ENCODE results near the gene NT5DC4. TPM values are rescaled to one million over a fixed set of nuclear protein-coding genes. Genes with fewer than 3 reads are reported as not detected.
A peak's percentile ranks its signal among the peaks of the same experiment; 100 is the strongest.

Gene NT5DC4
- total RNA-seq, 1 donor: not detected

DNA sequence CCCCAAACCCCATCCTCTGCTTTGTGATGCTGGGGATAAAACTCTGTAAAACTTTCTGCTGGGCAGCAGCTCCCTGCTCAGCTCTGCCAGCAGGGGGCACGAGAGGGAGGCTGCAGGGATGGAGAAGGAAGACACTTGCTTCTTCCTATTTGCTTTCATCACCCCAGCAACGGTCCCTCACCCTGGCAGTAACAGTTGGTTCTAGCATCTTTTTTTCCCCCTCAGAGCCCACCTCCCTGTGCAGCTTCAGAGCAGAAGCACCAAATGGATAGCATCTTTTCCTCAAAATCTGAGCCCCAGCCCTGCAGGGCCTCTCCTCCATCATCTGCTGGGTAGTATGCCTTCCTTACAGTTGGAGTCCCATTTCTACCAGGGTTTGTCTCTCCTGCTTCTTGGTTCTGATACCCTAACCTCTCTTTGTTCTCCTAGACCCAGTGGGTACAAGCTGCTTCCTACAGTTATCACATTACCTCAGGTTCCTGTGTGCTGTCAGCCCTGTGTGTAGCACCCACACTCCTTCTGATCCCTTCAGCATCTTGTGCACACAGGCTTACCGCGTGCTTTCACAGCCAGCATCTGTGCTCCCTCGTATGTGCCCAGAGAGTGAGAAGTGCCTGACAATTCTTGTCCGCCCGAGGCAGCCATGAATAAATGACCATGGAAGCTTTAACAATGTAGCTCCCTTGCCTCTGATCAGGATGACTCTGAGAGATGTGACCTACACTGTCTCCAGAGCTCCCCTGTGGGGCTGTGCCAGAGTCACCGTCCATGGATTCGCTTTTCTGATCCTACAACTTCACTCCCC, 29.1 kb downstream of the NT5DC4 start:
- DNase-seq (ENCODE audit: low read depth in 2 of 3, low spot score in 2 of 3): peak; percentile 43 to 93 (median 90)

DNA sequence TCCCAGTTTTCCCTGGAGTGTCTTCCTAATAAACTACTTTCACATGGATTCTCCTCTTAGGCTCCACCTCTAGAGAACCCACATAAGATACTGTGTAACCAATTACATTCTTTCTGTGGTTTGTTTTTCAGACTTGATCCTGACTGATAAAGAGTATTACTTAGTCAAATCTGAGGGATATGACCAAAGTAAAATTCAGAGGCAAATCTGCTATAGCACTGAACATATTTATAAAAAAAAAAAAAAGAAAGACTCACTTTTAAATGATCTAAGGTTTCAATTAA, 29.7 kb downstream of the NT5DC4 start:
- no peak for DNase-seq (ENCODE audit: low read depth in 2 of 3, low spot score in 2 of 3)

DNA sequence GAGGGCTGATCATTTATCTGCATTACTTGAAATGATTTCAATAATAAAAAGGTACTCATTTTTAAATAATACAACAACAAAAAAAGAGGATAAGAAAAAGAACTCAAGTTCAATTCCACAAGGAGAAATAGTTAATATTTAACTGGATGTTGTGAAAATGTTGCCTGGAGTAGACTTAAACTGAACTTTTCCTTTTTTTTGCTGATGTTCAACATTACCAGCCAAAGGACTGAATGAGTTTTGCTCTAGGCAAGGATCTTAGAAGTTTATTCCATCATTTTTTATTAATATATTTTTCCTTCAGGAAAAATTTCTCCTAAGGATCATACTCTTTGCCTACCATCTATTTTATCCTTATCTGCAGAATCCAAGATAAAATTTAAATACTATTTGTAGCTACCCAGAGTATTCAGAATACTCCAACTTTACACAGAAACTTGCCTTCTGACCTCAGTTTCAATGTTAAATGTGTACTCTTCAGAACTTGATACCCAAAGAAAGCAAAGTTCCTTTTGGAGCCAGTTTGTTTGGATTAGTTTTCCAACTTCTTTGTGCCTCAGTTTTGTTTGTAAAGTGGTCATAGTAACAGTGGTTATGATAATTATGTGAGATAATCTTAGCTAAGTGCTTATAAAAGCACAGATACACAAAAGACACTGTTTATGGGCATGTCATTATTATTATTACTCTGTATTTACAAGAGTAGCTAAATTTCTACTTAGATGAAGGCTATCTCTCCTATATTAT, 30.8 kb downstream of the NT5DC4 start:
- no peak for DNase-seq (ENCODE audit: low read depth in 2 of 3, low spot score in 2 of 3)

DNA sequence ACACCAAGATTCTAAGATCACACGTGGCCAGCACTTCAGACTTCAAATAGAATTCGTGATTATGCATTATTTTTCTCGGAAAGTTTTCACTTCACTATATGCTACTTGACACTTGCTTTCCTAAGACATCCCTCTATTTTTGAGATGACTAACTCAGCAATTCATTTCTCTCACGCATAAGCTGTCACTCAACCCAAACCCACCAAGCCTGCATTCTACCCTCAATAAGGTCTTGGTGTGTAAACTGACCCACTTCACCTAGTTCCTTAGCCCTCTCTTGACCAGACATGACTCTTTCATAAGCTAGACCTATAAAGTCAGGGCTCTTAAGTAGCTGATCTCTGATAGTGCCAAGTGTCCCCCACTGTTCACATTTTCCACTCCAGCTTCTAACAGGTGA, 31.8 kb downstream of the NT5DC4 start:
- no peak for DNase-seq (ENCODE audit: low read depth in 2 of 3, low spot score in 2 of 3)

DNA sequence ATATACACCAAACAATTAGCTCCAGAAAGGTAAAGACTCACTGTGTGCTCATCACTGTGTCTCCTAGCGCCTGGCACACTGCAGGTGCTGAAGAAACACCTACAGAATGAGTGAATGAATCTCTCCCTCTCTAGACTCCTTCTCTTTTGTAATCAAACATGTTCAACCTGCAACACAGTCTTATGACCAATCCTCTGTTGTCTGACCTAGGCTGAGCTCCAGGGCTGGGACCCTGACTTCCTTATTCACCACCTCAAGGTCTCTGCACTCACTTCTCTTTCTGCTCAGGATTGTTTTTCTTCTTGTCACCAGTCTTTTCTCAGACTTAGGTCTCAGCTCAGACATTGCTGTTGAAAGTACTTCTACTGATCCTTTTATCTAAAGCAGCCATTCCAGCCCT, 33.7 kb downstream of the NT5DC4 start:
- DNase-seq (ENCODE audit: low read depth in 2 of 3, low spot score in 2 of 3): peak in 1 of 3 donors; percentile 61

DNA sequence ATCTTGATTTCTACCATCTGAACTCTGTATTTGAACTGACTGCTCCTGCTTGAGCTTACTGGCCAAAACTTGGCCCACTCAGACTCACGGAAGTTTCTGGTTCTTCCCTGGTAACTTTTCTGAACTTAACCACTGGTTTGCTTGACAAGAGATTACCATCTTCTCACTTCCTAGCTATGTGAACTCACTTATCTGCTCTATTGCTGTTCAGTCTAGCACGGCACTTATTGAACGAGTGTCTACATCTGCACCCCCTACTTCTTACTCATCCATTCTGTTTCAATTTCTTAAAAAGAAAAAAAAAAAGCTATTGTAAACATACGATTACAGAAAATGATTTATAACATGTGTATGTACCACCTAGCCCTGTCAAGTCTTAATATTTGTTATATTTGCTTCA, 34.6 kb downstream of the NT5DC4 start:
- no peak for DNase-seq (ENCODE audit: low read depth in 2 of 3, low spot score in 2 of 3)

DNA sequence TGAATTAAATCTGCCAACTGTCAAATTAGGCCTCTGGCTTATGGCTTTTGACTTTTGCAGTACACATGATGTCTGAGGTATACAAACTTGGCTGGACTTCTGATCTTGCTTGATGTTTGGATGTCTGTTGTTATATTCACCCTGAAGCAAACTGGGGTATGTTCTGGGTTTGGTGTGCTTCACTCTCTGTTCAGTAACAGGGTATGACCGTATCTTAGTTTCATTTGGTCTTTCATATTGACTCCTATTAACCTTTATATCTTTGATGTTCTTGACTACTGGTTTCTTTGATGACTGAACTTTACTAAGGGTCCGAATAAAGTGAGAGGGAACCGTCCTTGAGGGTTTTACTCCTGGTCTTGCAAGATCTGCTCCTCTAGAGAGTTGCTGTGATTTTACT, 35.4 kb downstream of the NT5DC4 start:
- no peak for DNase-seq (ENCODE audit: low read depth in 2 of 3, low spot score in 2 of 3)

DNA sequence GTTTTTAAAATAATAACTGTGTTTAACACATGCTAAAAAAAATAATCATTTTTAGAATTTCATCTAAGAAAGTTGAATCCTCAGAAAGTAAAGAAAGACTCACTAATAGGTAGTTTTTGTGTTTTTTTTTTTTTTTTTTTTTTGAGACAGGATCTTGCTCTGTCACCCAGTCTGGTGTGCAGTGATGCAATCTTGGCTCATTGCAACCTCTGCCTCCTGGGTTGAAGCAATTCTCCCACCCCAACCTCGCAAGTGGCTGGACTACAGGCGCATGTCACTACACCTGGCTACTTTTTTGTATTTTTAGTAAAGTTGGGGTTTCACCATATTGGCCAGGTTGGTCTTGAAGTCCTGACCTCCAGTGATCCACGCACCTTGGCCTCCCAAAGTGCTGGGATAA, 36.4 kb downstream of the NT5DC4 start:
- DNase-seq (ENCODE audit: low read depth in 2 of 3, low spot score in 2 of 3): no peak

DNA sequence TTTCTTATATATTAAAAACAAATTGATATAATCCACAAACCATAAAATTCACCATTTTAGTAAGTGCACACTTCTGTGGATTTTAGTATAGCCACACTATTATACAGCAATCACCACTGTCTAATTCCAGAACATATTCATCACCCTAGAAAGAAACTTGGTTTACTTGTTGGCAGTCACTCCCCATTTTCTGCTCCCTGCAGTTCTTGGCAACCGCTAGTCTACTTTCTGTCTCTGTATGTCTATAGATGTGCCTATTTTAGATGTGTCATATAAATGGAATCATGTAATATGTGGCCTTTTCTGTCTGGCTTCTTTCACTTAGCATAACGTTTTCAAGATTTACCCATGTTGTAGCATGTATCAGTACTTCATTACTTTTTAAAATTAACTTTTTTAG, 37.9 kb downstream of the NT5DC4 start:
- no peak for DNase-seq (ENCODE audit: low read depth in 2 of 3, low spot score in 2 of 3)

DNA sequence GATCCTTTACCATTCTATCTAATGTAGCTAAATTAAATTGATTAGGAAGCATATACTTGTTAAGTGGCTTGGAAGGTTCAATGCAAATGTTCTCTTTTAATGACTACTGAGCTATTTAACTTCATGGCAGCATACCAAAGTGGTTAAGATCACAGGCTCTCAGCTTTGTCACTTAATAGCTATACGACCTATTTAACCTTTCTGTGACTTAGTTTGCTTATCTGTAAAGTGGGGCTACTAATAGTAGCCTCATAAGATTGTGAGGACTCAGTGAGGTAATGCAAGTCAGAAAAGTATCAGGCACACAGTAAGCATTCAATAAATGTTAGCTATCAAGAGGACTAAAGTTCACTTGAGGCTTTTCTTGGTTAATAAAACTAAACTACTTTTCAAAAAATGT, 39.3 kb downstream of the NT5DC4 start:
- no peak for DNase-seq (ENCODE audit: low read depth in 2 of 3, low spot score in 2 of 3)

DNA sequence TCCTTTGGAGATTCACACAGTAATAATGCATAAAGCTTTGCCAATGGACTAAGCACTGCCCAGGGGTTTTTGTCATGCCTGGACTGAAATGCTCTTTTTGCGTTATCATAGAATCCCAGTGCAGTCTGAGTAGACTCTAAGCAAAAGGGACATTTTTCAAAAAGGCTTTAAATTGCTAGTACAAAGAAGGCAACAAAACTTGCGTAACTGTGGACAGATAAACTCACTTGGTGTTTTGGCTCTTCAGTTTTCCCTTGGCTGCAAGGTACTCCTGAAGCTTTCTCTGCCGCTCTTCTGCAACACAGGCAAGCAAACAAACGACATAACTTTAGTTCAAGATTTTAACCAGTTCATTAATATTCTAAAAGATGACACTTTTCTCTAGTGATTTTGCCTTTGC, 41.5 kb downstream of the NT5DC4 start:
- no peak for DNase-seq (ENCODE audit: low read depth in 2 of 3, low spot score in 2 of 3)

DNA sequence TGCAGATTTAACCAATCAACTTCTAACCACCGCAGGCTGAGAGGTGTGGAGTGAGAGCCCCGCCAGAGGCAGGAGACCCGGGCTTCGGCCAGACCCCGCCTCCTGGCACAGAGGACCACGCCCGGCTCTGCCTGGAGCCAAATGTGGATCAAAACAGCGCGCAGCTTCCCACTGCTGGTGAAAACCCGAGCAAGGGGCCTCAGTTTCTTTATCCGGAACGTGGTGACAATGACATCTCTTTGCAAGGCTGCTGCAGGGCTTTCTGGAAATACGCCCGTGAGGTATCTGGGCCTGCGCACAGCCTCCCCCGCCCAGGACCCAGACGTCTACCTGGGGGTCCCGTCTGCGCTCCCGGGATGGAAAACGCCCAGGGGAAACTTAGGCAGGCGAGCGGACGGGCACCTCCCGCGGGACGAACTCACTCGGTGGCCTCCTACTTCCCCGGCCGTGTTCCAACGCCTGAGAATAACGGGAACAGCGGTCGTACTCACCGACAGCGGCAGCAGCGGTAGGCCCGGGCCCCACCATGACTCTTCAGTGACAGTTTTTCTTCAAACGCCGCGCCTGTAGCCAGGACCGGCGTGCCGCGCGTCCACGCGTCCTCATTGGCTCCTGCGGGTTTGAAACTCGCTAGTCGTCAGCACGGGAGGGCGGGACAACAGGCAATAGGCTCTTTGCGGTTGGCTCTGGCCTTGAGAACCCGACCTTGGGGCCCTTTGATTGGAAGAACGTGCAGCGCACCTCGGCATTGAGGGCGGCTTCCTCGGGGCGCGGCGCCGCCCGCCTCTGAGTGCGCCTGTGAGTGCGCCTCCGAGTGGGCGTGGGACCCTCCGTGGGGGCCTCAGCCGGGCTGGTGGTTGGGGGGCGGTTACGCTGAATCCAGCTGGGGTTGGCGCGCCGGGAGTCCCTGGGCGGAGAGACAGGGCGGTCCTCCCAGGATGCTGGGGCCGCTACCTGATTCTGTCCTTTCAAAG, 43.5 kb downstream of the NT5DC4 start, which contains the start of gene CKAP2L:
TSS of gene CKAP2L (minus strand) at position 539 of the 974 bp plus-strand sequence. CDS start at position 528, 11 bp downstream.
- peak; percentile 84 to 99 (median 98) for DNase-seq (ENCODE audit: low read depth in 2 of 3, low spot score in 2 of 3)

DNA sequence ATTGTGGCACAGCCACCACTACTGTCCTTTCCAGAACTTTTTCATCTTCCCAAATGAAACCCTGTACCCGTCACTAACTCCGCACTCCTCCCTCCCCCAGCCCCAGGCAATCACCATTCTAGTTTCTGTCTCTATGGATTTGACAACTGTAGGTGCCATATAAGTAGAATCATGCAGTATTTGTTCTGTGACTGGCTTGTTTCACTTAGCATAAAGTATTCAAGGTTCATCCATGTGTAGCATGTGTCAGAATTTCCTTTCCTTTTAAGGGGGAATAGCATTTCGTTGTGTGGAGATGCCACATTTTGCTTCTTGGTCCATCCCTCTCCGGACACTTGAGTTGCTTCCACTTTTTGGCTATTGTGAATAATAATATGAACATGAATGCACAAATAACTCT, 44.4 kb downstream of the NT5DC4 start:
- no peak for DNase-seq (ENCODE audit: low read depth in 2 of 3, low spot score in 2 of 3)

DNA sequence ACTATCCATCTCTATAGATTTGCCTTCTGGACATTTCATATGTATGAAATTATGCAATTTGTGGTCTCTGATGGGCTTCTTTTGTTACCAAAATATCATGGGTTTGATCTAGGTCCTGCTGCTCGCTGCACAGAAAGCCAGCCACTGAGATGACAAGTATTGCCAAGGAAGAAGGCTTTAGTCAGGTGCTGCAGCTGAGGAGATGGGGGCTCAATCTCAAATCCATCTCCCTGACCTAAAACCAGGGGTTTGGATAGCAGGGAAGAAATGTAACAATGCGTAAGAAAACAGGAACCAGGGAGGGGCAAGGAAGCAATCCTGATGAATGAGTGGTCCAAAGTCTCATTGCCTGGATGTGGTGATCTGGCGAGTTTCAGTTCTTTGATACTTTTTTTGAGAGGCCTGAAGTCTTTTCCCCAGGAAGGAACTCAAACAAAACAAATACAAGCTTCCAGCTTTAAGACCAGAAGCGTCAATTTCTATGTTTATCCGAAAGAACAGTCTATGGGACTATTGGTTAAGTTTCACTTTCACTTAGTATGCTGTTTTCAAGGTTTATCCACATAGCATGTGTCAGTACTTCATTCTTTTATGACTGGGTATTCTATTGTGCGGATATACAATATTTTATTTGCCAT, 47.0 kb downstream of the NT5DC4 start:
- no peak for DNase-seq (ENCODE audit: low read depth in 2 of 3, low spot score in 2 of 3)

DNA sequence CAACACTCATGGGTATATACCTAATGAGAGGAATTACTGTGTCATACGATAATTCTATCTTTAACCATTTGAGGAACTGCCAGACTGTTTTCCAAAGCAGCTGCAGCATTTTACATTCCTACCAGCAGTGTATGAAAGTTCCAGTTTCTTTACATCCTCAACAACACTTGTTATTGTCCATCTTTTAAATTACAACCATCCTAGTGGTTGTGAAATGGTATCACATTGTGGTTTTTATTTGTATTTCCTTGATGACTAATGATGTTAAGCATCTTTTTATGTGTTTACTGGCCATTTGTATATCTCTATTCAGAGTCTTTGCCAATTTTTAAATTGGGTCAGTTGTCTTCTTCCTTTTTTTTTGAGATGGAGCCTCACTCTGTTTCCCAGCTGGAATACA, 47.6 kb downstream of the NT5DC4 start:
- DNase-seq (ENCODE audit: low read depth in 2 of 3, low spot score in 2 of 3): no peak

DNA sequence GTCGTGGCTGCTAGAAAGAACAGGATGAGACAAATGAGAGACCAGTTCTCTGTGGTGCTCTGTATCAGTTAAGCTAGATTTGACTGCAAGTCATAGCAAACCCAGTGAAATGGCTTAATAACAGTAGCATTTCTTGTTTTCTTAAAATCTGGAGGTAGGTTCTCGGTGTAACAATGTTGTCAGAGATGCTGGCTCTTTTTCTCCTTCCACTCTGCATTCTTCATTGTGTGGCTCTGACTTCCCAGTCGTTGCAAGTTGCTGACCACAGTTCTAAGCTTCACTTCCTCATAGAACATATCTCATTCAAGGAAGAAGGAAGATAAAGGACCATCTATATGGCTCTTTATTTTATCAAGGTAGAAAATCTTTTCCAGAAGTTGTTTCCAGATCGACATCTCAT, 51.5 kb downstream of the NT5DC4 start:
- no peak for DNase-seq (ENCODE audit: low read depth in 2 of 3, low spot score in 2 of 3)

DNA sequence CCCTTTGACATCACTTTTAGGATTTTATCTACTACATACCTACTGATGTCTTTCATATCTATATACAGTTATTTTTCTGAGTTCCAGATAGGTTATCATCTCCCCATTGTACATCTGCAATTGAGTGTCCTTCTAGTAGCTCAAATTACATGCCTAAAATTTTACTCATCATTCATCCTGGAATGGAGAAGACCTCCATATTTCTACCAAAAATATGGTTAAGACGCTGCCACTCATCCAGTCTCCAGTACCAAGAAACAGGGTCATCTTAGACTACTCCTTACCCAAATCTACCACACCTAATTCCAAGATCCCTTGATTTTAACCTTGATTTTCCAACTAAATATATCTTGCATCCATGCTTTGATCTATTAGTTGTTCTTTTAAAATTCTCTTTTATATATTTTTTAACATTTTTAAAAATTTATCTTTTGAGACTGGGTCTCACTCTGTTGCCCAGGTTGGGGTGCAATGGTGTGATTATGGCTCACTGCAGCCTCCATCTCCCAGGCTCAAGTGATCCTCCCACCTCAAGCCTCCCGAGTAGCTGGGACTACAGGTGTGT, 52.2 kb downstream of the NT5DC4 start:
- no peak for DNase-seq (ENCODE audit: low read depth in 2 of 3, low spot score in 2 of 3)

DNA sequence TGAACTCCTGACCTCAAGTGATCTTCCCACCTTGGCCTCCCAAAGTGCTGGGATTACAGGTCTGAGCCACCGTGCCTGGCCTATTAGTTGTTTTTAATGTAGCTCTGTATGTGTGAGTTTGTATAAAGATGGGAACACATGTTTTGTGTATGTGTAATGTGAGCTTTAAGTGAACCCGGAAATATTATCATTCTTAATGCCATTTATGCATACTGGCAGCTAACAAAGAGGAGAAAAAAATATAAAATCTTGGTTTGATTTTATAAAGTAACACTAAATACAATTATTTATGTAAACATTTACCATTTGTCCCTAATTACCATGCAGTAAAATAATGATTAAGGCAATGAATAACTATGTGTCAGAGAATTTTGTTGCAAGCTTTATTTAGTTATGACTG, 52.7 kb downstream of the NT5DC4 start:
- DNase-seq (ENCODE audit: low read depth in 2 of 3, low spot score in 2 of 3): no peak

DNA sequence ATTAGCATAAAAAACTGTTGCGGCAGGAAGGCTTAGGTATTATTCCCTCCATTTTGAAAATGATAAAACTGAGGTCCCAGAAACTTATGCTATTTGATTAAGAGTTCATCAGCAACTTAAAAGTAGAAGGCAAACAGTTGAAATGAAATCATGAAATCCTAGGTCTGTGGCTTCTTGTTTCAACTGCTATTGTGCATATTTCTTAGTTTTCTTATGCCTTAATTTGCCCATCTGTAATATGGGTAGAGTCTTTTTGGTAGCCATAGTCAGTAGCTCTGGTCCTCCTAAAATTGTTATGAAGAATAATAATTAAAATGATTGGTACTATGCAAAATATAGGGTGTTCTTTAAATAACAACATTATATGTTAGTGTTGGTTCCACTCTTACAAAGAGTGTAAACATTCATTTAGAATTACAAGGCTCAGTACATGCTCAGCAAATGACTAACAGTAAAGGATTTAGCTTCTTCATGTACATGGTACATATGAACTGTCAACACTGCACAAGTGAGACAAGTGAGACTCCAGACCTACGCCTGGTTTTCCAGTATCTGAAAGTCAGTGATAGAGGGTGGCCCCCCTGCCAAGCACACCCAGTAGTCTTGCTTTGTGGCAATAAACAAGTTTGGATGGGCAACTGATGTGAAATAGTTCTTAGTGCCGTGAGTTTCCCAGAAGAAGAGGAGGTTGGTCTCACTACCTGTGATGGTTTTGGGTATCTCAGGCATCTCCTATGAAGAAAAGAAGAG, 53.9 kb downstream of the NT5DC4 start:
- DNase-seq (ENCODE audit: low read depth in 2 of 3, low spot score in 2 of 3): no peak

DNA sequence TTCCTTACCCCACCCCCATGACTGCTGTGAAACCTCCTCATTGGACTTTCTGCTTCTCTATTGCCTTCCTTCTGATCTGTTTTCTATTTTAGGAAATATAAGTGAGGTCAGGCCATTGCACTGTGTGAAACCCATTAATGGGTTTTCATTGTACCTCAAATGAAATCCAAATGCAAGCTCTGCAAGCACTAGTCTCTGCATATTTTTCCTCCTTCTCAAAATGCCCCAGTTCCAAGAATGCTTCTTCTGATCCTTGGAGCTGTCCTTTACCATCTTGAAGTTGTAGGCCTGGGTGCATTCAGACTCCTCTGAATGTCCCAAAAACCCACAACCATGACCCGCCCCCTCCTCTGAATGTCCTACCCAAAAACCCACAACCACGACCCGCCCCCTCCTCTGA, 55.3 kb downstream of the NT5DC4 start:
- no peak for DNase-seq (ENCODE audit: low read depth in 2 of 3, low spot score in 2 of 3)
